ENCODE measurements around the gene DHRS7B. TPM values are rescaled to one million over a fixed set of nuclear protein-coding genes. Genes with fewer than 3 reads are reported as not detected.

The DHRS7B gene
- total and polyA plus RNA-seq, 12 donors, result 17.1 to 48.6 (median 27.3) TPM

DNA sequence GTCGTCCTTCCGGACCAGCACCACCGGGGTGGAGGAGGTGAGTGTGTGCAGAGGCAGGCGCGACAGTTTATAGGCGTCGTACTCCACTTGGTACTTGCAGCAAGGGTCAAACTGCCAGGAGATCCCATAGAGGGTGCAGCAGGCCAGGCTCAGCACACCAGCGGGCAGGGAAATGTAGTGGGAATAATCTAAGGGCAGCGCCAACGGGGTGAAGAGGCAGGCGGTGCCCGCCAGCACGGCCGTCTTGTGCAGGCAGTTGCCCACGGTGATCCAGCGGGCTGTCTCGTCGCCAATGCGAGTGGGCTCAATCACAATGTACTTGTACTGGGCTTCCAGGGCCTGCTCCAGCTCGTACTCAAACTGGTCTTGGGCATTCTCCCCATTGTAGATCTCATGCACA is 71.6 kb downstream of the DHRS7B start:
- H3K4me1 ChIP-seq, result peaks cover 7 to 69% (median 43%) of the 10 kb centered on the region in 9 donors
- 95 to 96% methylated on average over 20 of the region's 20 CpGs for WGBS, 2 donors
- peaks cover 0 to 60% (median 18%) of the 10 kb centered on the region in 9 donors for H3K36me3 ChIP-seq
- intact Hi-C loops (cut with DNase I), result loop anchor here in 1 of 10 donors (10.0 kb wide), 1 partner anchor 54 kb away; no protein-coding TSS in a partner anchor
- ATAC-seq, result no peak
- no peak overlapping the region for H3K27ac ChIP-seq
- H3K27me3 ChIP-seq, result no peaks in the 10 kb centered on the region
- H3K9me3 ChIP-seq, result no peaks in the 10 kb centered on the region
- DNase-seq, result no peak
- TF ChIP-seq, protein P1, sequence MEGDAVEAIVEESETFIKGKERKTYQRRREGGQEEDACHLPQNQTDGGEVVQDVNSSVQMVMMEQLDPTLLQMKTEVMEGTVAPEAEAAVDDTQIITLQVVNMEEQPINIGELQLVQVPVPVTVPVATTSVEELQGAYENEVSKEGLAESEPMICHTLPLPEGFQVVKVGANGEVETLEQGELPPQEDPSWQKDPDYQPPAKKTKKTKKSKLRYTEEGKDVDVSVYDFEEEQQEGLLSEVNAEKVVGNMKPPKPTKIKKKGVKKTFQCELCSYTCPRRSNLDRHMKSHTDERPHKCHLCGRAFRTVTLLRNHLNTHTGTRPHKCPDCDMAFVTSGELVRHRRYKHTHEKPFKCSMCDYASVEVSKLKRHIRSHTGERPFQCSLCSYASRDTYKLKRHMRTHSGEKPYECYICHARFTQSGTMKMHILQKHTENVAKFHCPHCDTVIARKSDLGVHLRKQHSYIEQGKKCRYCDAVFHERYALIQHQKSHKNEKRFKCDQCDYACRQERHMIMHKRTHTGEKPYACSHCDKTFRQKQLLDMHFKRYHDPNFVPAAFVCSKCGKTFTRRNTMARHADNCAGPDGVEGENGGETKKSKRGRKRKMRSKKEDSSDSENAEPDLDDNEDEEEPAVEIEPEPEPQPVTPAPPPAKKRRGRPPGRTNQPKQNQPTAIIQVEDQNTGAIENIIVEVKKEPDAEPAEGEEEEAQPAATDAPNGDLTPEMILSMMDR (IDR thresholded peaks at IDR 0.05), result no peak
- no peak overlapping the region for H3K4me3 ChIP-seq

DNA sequence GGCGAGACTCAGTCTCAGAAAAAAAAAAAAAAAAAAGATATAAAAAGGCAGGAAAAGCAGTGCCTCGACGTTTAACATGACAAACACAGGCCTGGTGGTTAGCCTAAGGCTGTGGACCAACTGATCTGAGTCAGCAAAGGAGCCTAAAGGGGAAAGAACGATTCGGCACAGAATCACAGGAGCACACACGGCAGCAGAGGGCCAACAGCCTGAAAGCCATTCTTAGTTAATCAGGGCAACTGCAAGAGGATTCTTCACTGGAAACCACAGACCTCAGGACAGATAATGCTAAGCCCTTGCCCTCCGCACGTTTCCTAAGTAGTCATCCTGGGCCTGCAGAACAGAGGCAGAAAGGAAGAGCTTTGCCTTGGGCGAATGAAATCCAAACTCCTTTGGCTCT is 72.5 kb downstream of the DHRS7B start:
- ATAC-seq (peak in 1 of 8 donors; percentile 15), DNase-seq (no peak)
- H3K9me3 ChIP-seq, result no peaks in the 10 kb centered on the region
- H3K4me1 ChIP-seq, result peaks cover 0 to 68% (median 40%) of the 10 kb centered on the region in 9 donors
- TF ChIP-seq, protein P1 (IDR thresholded peaks at IDR 0.05), result no peak
- no peak overlapping the region for H3K4me3 ChIP-seq
- intact Hi-C loops (cut with DNase I), result loop anchor here in 1 of 10 donors (10.0 kb wide), 1 partner anchor 55 kb away; no protein-coding TSS in a partner anchor
- WGBS, 2 donors, result 48 to 58% methylated on average over 9 of the region's 9 CpGs
- peak overlapping the region in 1 of 10 donors; percentile 39 for H3K27ac ChIP-seq
- peaks cover 0 to 61% (median 18%) of the 10 kb centered on the region in 9 donors for H3K36me3 ChIP-seq
- H3K27me3 ChIP-seq, result no peaks in the 10 kb centered on the region

DNA sequence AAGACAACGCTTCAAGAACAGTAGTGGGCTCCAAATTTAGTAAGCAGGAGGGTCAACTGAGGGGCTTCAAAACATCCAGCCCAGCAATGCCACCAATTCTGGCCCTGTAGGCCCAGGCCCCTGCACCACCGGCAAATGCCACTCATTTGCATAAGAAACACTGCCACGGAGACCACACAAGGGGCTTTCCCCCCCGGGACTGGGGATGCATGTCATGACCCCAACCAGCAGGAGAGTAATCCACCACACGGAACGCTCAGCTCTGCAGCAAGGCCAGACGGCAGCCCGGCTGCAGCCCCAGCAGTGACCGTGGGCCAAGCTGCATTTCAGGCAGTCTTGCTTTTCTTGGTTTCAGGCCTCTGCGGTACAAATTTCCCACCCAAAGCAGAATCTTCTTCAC is 73.1 kb downstream of the DHRS7B start:
- WGBS, 2 donors, result 68% methylated on average over 10 of the region's 10 CpGs
- intact Hi-C loops (cut with DNase I), result loop anchor here in 2 of 10 donors (10.0 kb wide), 2 partner anchors 55 to 175 kb away; no protein-coding TSS in a partner anchor
- Histone ChIP-seq H3K4me1 (peaks cover 2 to 68% (median 42%) of the 10 kb centered on the region in 9 donors), H3K27me3 (no peaks in the 10 kb centered on the region), H3K9me3 (no peaks in the 10 kb centered on the region), H3K27ac (peak overlapping the region in 1 of 10 donors; percentile 39), H3K36me3 (peaks cover 0 to 61% (median 18%) of the 10 kb centered on the region in 9 donors), H3K4me3 (no peak overlapping the region)
- no peak for DNase-seq
- TF ChIP-seq, protein P1 (IDR thresholded peaks at IDR 0.05), result no peak
- ATAC-seq, result no peak

DNA sequence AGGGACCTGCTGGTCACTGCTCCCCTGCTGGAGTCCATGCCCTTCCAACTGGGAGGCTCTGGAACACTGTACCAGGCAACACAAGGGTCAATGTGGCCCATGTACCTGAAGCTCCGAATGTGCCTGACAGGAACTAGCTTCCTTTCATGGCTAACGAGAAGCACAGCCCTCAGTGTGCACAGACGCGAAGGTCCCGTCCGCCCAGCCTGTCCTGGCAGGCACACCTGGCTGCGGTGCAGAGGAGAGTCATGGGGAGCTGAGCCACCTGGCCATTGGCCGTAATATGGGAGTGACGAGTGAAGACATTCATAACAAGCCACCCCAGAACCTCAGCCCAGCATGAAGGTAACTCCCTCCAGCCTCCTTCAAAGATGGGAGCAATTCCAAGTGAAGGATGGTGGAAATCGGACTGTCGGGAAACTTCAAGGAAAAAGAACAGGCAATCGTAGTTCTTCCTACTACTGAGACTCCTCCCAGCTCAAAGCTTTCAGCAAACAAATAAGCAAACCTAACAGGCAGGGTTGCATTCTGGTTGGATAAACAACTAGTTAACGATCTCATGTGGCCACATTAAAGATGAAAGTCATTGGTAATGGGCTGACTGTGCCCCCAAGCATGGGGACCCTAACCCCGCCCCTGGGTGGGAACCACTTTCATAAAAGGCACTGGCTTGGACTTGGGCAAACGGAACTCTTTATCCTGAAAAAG is 74.0 kb downstream of the DHRS7B start:
- peak in 3 of 8 donors; percentile 20 to 38 (median 36) for ATAC-seq
- no peaks in the 10 kb centered on the region for H3K27me3 ChIP-seq
- H3K36me3 ChIP-seq, result peaks cover 0 to 62% (median 18%) of the 10 kb centered on the region in 9 donors
- TF ChIP-seq, protein P1 (IDR thresholded peaks at IDR 0.05), result no peak
- 73 to 74% methylated on average over 15 of the region's 15 CpGs for WGBS, 2 donors
- no peak overlapping the region for H3K4me3 ChIP-seq
- no peak for DNase-seq
- no peaks in the 10 kb centered on the region for H3K9me3 ChIP-seq
- peak overlapping the region in 2 of 10 donors; percentile 17 to 23 for H3K27ac ChIP-seq
- intact Hi-C loops (cut with DNase I), result loop anchor here in 1 of 10 donors (10.0 kb wide), 1 partner anchor 176 kb away; no protein-coding TSS in a partner anchor
- H3K4me1 ChIP-seq, result peaks cover 7 to 67% (median 48%) of the 10 kb centered on the region in 9 donors

Data from heart right ventricle (tissue), 16 donors.